Prostate gland (tissue), 2 donors: ENCODE data around the gene COX7B.

Source experiments
- CTCF ChIP-seq, 4 experiments: fragments of 200-600 bp in 2 of 4; fragments of 450-650 bp in 2 of 4; sonication (generic) in 2 of 4; IDR thresholded peaks; 1 replicate in 3 of 4; 2 replicates in 1 of 4; pipeline ENCODE4 v1.5.1; 2016 to 2019; ENCODE audit warnings: antibody characterized with exemption in 4 of 4, mild to moderate bottlenecking in 2 of 4, moderate library complexity in 2 of 4
- POLR2A ChIP-seq: fragments of 450-650 bp; IDR thresholded peaks from one replicate; pipeline ENCODE4 v1.6.1; 2016; ENCODE audit warnings: antibody characterized with exemption, mild to moderate bottlenecking
- POLR2AphosphoS5 ChIP-seq: sonication (generic); formaldehyde crosslinking; IDR thresholded peaks from one replicate; pipeline ENCODE4 v1.6.1; 2017; ENCODE audit warnings: antibody characterized with exemption

GRCh38 chrX:77945910-77946545 is 46.8 kb downstream of the COX7B start:
- no peak for TF ChIP-seq CTCF (IDR thresholded peaks at IDR 0.05)
- no peak for TF ChIP-seq POLR2AphosphoS5
- TF ChIP-seq POLR2A: no peak
